H1 (cell line): ENCODE results near the gene CACNA2D3.

Experiments used
- BRCA1 ChIP-seq: IDR thresholded peaks from 2 replicates; pipeline ENCODE4 v1.6.1; 2012; ENCODE audit warnings: low read depth, low read length, improper control_type of control experiment
- CTCF ChIP-seq, 3 experiments: IDR thresholded peaks; 1 replicate in 2 of 3; 2 replicates in 1 of 3; pipeline versions ENCODE4 v1.5.1 to v1.6.1; 2011; ENCODE audit warnings: low read length in 3 of 3, mild to moderate bottlenecking in 3 of 3, inconsistent platforms in 2 of 3, low read depth in 1 of 3, moderate library complexity in 1 of 3; ENCODE audit not compliant: insufficient read depth in 1 of 3; ENCODE audit errors: control extremely low read depth in 1 of 3
- EP300 ChIP-seq, 2 experiments: IDR thresholded peaks; 1 replicate in 1 of 2; 2 replicates in 1 of 2; pipeline ENCODE4 v1.6.1; 2011 to 2012; ENCODE audit warnings: low read depth in 2 of 2, low read length in 2 of 2, mild to moderate bottlenecking in 2 of 2, borderline replicate concordance in 1 of 2, inconsistent platforms in 1 of 2, moderate library complexity in 1 of 2
- EZH2 ChIP-seq: fragments of 200-600 bp; sonication (generic); IDR thresholded peaks from 2 replicates; pipeline ENCODE4 v1.7.1; 2012; ENCODE audit warnings: low read depth, mild to moderate bottlenecking, moderate library complexity, low read length, inconsistent platforms; ENCODE audit not compliant: severe bottlenecking
- POLR2A ChIP-seq, 2 experiments: IDR thresholded peaks; 1 replicate in 1 of 2; 2 replicates in 1 of 2; pipeline ENCODE4 v1.6.1; 2011; ENCODE audit warnings: low read depth in 2 of 2, low read length in 2 of 2, mild to moderate bottlenecking in 2 of 2; ENCODE audit errors: control extremely low read depth in 1 of 2
- SIN3A ChIP-seq, 2 experiments: IDR thresholded peaks in 1 of 2; conservative IDR thresholded peaks in 1 of 2; 2 replicates each; pipeline ENCODE4 v1.6.1; 2011 to 2012; ENCODE audit warnings: low read length in 2 of 2, improper control_type of control experiment in 1 of 2, low read depth in 1 of 2, mild to moderate bottlenecking in 1 of 2
- TAF1 ChIP-seq: IDR thresholded peaks from 2 replicates; pipeline ENCODE4 v1.6.1; 2011; ENCODE audit warnings: mild to moderate bottlenecking, low read depth, low read length

GRCh38 chr3:55014081-55014480, 891.7 kb downstream of the CACNA2D3 start:
- TF ChIP-seq TAF1: no peak
- TF ChIP-seq POLR2A (IDR thresholded peaks at IDR 0.05; ENCODE audit: control extremely low read depth in 1 of 2, low read depth in 2 of 2, low read length in 2 of 2): no peak
- no peak for TF ChIP-seq BRCA1
- no peak for TF ChIP-seq EP300 (IDR thresholded peaks at IDR 0.05; ENCODE audit: borderline replicate concordance in 1 of 2, low read depth in 2 of 2, low read length in 2 of 2)
- no peak for TF ChIP-seq CTCF (IDR thresholded peaks at IDR 0.05; ENCODE audit: control extremely low read depth in 1 of 3, insufficient read depth in 1 of 3, low read depth in 1 of 3, low read length in 3 of 3)
- TF ChIP-seq SIN3A (conservative IDR thresholded peaks at IDR 0.05 in 1 of 2, IDR thresholded peaks at IDR 0.05 in 1 of 2; ENCODE audit: low read depth in 1 of 2, low read length in 2 of 2): no peak
- TF ChIP-seq EZH2: no peak
